ENCODE measurements around the gene LASP1.
"Not testable (repeated sequence)": the region's sequence is repeated elsewhere in the genome, so short reads cannot be mapped to it uniquely, and the experiment has no call there.

Gene LASP1

DNA sequence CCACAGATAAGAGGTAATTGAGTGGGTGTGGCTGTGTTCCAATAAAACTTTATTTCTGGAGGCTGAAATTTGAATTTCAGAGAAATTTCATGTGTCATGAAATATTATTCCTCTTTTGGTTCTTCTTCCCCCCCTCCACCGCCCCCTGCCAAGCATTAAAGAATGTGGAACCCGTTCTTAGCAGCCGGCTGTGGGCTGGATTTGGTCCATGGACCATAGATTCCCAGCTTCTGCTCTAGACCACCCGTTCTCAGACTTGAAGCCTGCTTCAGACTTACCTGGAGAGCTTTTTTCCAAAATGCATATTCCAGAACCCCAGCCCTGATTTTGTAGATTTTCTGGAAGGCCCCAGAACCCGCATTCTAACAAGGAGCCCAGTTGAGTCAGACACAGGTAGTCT, 40.5 kb downstream of the LASP1 start:
- DNase-seq (ENCODE audit: low spot score), result peak; percentile 6

DNA sequence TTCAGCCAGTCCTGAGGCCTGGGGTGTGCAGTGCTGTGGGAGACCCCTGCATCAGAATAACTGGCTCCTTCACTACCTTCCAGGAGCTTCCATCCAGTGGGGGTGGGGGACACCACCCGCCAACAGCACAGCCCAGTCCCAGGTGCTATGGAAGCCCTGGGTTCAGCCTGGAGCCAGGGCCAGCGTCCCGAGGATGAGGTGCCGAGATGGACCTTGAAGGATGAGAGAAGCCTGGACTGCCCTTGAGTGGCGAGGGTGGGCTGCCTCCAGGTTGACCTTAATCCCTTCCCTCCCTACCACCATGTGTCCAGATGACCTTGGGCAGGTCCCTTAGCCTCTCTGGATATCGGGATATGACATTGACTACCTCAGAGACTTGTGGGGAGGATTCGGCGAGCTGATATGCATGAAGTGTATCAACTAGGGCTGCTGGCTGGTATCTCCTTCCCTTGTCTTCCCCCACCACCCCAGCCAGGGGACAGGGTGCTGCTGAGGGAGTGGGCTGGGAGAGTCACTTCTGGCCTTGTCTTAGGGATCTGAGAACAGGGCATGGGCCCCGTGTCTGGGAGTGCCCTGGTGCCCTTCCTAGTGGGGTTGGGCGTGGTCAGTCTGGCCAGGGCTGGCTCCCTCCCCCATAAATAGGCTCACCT, 41.3 kb downstream of the LASP1 start:
- DNase-seq (ENCODE audit: low spot score), result no peak

DNA sequence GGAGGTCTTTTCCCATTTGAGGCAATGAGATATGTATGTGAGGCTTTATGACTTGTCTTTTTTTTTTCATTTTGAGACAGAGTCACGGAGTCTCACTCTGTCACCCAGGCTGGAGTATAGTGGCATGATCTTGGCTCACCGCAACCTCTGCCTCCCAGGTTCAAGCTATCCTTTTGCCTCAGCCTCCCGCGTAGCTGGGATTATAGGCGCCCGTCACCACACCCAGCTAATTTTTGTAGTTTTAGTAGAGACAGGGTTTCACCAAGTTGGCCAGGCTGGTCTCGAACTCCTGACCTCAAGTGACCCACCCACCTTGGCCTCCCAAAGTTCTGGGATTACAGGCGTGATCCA, 41.8 kb downstream of the LASP1 start:
- DNase-seq (ENCODE audit: low spot score), result not testable (repeated sequence)

DNA sequence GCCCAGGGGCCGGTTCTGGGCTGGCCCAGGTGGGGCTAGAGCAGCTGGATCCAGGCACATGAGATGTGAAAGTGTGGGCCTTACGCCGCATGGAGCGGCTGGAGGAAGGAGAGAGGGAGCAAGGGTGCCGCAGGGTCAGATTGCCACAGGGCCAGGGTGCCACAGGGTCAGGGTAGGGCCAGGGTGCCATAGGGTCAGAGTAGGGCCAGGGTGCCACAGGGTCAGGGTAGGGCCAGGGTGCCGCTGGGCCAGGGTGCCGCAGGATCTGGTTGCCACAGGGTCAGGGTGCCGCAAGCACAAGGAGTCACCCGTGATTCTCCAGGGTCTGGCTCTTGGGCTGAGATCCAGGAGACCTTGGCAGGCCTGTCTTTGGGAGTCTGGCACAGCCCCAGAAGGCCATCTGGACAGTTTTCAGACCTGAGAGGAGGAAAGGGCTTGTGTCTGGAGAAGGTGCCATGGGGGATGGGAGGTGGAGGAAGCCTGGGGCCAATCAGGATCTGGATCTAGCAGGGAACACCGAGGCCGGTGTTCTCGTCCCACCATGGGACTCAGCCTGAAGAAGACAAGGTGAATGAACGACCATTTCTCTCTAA, 42.5 kb downstream of the LASP1 start:
- no peak for DNase-seq (ENCODE audit: low spot score)

GRCh38 chr17:38914741-38915638, 45.1 kb downstream of the LASP1 start:
- no peak for DNase-seq (ENCODE audit: low spot score)

- DNase-seq (ENCODE audit: low spot score), result no peak
These were observed 45.8 kb downstream of the LASP1 start for GRCh38 chr17:38915639-38915995.

- DNase-seq (ENCODE audit: low spot score), result no peak
These were observed 46.9 kb downstream of the LASP1 start for GRCh38 chr17:38916771-38917170.

- DNase-seq (ENCODE audit: low spot score), result no peak
These were observed 47.4 kb downstream of the LASP1 start for GRCh38 chr17:38917259-38917658.

DNA sequence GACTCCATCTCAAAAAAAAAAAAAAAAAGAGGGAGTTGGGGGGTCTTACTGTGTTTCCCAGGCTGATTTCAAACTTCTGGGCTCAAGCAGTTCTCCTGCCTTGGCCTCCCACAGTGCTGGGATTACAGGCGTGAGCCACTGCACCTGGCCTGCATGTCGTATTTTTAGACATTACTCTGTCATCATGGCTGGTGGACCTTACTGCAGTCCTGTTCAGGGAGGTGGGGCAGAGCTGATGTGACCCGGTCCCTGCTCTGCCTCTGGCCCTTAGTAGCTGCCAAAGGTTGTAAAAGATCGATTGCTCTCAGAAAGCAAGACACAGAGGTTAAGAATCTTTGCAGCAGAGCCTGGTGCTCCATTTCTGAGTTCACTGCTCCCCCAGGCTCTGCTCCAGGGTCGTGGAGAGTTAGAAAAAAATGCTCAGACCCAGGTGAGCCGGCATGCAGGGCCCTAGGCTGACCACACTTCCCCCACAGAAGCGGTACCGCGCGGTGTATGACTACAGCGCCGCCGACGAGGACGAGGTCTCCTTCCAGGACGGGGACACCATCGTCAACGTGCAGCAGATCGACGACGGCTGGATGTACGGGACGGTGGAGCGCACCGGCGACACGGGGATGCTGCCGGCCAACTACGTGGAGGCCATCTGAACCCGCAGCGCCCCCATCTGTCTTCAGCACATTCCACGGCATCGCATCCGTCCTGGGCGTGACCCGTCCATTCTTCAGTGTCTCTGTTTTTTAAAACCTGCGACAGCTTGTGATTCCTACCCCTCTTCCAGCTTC, 48.5 kb downstream of the LASP1 start:
- no peak for DNase-seq (ENCODE audit: low spot score)

DNA sequence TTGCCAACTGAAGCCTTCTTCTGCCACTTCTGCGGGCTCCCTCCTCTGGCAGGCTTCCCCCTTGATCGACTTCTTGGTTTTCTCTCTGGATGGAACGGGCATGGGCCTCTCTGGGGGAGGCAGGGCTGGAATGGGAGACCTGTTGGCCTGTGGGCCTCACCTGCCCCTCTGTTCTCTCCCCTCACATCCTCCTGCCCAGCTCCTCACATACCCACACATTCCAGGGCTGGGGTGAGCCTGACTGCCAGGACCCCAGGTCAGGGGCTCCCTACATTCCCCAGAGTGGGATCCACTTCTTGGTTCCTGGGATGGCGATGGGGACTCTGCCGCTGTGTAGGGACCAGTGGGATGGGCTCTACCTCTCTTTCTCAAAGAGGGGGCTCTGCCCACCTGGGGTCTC, 49.1 kb downstream of the LASP1 start:
- no peak for DNase-seq (ENCODE audit: low spot score)

GRCh38 chr17:38919316-38920078, 49.6 kb downstream of the LASP1 start:
- no peak for DNase-seq (ENCODE audit: low spot score)

- no peak for DNase-seq (ENCODE audit: low spot score)
These were observed 50.8 kb downstream of the LASP1 start for GRCh38 chr17:38920374-38921291.

- no peak for DNase-seq (ENCODE audit: low spot score)
These were observed 52.0 kb downstream of the LASP1 start for GRCh38 chr17:38921756-38922411.

DNA sequence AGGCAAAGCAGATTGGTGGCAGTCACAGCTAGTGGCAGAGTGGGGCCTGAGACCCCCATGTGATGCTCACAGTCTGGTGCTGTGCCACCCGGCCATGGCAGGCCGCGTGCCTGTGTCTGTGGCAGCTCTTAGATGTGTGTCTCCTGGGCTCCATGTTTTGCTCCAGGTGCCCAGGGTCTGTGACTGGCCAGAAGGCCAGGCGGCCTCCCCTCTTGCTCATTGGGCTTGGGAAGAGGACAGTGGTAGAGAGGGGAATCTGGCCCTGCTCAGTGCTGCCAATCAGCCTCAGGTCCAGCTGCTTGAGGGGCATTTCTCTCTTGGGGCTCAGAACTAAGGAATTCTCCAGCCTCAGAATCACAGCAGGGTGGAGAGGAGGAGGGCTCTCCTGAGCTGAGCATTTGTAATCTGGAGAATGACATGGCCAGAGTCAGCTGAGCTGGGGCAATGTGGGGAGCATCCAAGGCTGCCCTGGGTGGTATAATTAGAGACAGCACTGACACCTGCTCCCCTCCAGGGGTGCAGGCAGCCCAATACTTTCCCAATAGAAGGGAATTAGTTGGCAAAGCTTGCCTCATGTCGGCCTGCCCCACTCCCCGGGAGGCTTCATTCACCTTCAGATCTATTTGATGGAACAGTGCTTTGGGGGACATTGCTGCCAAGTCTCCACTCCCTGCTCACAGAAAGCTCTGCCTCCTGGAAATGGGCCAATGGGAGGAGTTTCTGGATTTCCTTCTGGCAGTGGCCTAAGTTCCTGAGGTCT, 52.9 kb downstream of the LASP1 start:
- no peak for DNase-seq (ENCODE audit: low spot score)

- DNase-seq (ENCODE audit: low spot score), result no peak
These were observed 55.6 kb downstream of the LASP1 start, which contains the start of gene LASP1NB for GRCh38 chr17:38925263-38925995. Gene LASP1NB, plus strand, starts transcription at chr17:38925614.

- DNase-seq (ENCODE audit: low spot score), result no peak
These were observed 56.6 kb downstream of the LASP1 start for GRCh38 chr17:38926293-38927070.

DNA sequence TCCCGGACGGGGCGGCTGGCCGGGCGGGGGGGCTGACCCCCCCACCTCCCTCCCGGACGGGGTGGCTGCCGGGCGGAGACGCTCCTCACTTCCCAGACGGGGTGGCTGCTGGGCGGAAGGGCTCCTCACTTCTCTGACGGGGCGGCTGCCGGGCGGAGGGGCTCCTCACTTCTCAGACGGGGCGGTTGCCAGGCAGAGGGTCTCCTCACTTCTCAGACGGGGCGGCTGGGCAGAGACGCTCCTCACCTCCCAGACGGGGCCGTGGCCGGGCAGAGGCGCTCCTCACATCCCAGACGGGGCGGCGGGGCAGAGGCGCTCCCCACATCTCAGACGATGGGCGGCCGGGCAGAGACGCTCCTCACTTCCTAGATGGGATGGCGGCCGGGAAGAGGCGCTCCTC, 60.9 kb downstream of the LASP1 start:
- not testable (repeated sequence) for DNase-seq (ENCODE audit: low spot score)

GRCh38 chr17:38933962-38934361, 64.1 kb downstream of the LASP1 start:
- not testable (repeated sequence) for DNase-seq (ENCODE audit: low spot score)
